ENCODE data around the gene ADAR.

Gene ADAR

DNA sequence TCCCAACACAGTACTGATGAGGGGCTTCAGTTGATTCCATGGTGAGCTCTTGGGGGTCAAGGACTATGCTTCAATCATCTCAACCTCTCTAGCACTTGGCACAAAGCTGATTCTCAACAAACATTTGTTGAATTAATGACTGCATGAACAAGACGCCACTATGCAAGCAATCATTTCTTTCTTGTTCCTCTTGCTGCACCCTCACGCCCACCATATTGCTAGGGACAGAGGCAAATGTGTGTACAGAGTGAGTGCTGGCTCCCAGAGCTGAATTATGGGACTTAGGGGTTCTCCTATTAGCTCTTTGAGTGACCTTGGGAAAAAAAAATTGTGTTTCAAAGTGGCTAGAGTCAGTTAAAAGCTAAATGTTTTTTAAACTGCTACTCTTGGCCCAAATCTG, 2.5 kb downstream of the ADAR start:
- no peak overlapping the region for H3K27ac ChIP-seq
- peaks cover 13% of the 10 kb centered on the region for H3K79me2 ChIP-seq
- no peaks in the 10 kb centered on the region for H3K36me3 ChIP-seq (ENCODE audit: control insufficient read depth, insufficient read depth, low read length)
- no peak overlapping the region for H2AFZ ChIP-seq
- H3K9ac ChIP-seq: no peak overlapping the region
- no peak overlapping the region for H3K4me2 ChIP-seq (ENCODE audit: low read length)
- H3K4me3 ChIP-seq (ENCODE audit: low read depth, low read length): no peak overlapping the region
- H3K9me3 ChIP-seq (ENCODE audit: control insufficient read depth, low read length): no peaks in the 10 kb centered on the region
- no peaks in the 10 kb centered on the region for H3K27me3 ChIP-seq (ENCODE audit: control insufficient read depth, insufficient read depth, low read length)
- TF ChIP-seq, protein P1, sequence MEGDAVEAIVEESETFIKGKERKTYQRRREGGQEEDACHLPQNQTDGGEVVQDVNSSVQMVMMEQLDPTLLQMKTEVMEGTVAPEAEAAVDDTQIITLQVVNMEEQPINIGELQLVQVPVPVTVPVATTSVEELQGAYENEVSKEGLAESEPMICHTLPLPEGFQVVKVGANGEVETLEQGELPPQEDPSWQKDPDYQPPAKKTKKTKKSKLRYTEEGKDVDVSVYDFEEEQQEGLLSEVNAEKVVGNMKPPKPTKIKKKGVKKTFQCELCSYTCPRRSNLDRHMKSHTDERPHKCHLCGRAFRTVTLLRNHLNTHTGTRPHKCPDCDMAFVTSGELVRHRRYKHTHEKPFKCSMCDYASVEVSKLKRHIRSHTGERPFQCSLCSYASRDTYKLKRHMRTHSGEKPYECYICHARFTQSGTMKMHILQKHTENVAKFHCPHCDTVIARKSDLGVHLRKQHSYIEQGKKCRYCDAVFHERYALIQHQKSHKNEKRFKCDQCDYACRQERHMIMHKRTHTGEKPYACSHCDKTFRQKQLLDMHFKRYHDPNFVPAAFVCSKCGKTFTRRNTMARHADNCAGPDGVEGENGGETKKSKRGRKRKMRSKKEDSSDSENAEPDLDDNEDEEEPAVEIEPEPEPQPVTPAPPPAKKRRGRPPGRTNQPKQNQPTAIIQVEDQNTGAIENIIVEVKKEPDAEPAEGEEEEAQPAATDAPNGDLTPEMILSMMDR (IDR thresholded peaks at IDR 0.05): no peak
- H3K4me1 ChIP-seq: no peaks in the 10 kb centered on the region

GRCh38 chr1:154603317-154603716, 4.7 kb downstream of the ADAR start:
- H3K4me3 ChIP-seq (ENCODE audit: low read depth, low read length): no peak overlapping the region
- H3K4me2 ChIP-seq (ENCODE audit: low read length): no peak overlapping the region
- no peak overlapping the region for H2AFZ ChIP-seq
- H3K9ac ChIP-seq: no peak overlapping the region
- H3K27ac ChIP-seq: no peak overlapping the region
- peaks cover 9% of the 10 kb centered on the region for H3K79me2 ChIP-seq
- TF ChIP-seq, protein P1 (IDR thresholded peaks at IDR 0.05): no peak
- H3K36me3 ChIP-seq (ENCODE audit: control insufficient read depth, insufficient read depth, low read length): no peaks in the 10 kb centered on the region
- no peaks in the 10 kb centered on the region for H3K4me1 ChIP-seq
- no peaks in the 10 kb centered on the region for H3K9me3 ChIP-seq (ENCODE audit: control insufficient read depth, low read length)
- no peaks in the 10 kb centered on the region for H3K27me3 ChIP-seq (ENCODE audit: control insufficient read depth, insufficient read depth, low read length)

DNA sequence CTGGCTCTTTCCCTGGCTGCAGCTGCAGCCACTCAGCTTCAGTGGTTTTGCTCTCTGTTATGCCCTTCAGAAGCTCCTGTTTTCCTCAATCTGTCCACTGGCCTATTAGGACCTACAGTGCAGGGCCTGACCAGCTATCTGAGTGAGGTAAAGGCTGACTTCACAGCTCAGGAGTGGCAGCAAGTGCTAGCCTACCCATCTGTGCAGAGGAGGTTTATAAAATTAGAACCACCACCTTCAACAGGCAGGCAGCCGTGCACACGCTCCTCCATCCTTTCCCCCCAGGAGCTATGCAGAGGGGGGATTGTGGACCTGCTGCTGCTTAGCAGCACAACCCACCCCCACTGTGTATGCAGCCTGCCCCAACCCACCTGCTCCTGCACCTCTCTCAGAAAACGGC, 8.3 kb downstream of the ADAR start:
- Histone ChIP-seq H3K4me1 (no peaks in the 10 kb centered on the region), H3K27me3 (ENCODE audit: control insufficient read depth, insufficient read depth, low read length) (no peaks in the 10 kb centered on the region), H3K4me3 (ENCODE audit: low read depth, low read length) (no peak overlapping the region), H3K79me2 (peaks cover 2% of the 10 kb centered on the region), H3K9ac (no peak overlapping the region), H3K27ac (no peak overlapping the region), H3K36me3 (ENCODE audit: control insufficient read depth, insufficient read depth, low read length) (no peaks in the 10 kb centered on the region), H2AFZ (no peak overlapping the region), H3K9me3 (ENCODE audit: control insufficient read depth, low read length) (no peaks in the 10 kb centered on the region), H3K4me2 (ENCODE audit: low read length) (no peak overlapping the region)
- TF ChIP-seq, protein P1 (IDR thresholded peaks at IDR 0.05): no peak

- H2AFZ ChIP-seq: no peak overlapping the region
- H3K4me2 ChIP-seq (ENCODE audit: low read length): no peak overlapping the region
- H3K36me3 ChIP-seq (ENCODE audit: control insufficient read depth, insufficient read depth, low read length): no peaks in the 10 kb centered on the region
- H3K4me3 ChIP-seq (ENCODE audit: low read depth, low read length): no peak overlapping the region
- H3K27ac ChIP-seq: no peak overlapping the region
- no peaks in the 10 kb centered on the region for H3K9me3 ChIP-seq (ENCODE audit: control insufficient read depth, low read length)
- H3K4me1 ChIP-seq: no peaks in the 10 kb centered on the region
- peaks cover 2% of the 10 kb centered on the region for H3K79me2 ChIP-seq
- no peak overlapping the region for H3K9ac ChIP-seq
- TF ChIP-seq, protein P1 (IDR thresholded peaks at IDR 0.05): no peak
- no peaks in the 10 kb centered on the region for H3K27me3 ChIP-seq (ENCODE audit: control insufficient read depth, insufficient read depth, low read length)
Observed at GRCh38 chr1:154598871-154599635, 8.9 kb downstream of the ADAR start.

GRCh38 chr1:154595621-154596020, 12.4 kb downstream of the ADAR start:
- H2AFZ ChIP-seq: no peak overlapping the region
- no peak overlapping the region for H3K27ac ChIP-seq
- no peak overlapping the region for H3K9ac ChIP-seq
- H3K4me2 ChIP-seq (ENCODE audit: low read length): no peak overlapping the region
- H3K79me2 ChIP-seq: no peaks in the 10 kb centered on the region
- H3K4me1 ChIP-seq: peaks cover 5% of the 10 kb centered on the region
- TF ChIP-seq, protein P1 (IDR thresholded peaks at IDR 0.05): no peak
- H3K4me3 ChIP-seq (ENCODE audit: low read depth, low read length): no peak overlapping the region
- no peaks in the 10 kb centered on the region for H3K27me3 ChIP-seq (ENCODE audit: control insufficient read depth, insufficient read depth, low read length)
- no peaks in the 10 kb centered on the region for H3K9me3 ChIP-seq (ENCODE audit: control insufficient read depth, low read length)
- no peaks in the 10 kb centered on the region for H3K36me3 ChIP-seq (ENCODE audit: control insufficient read depth, insufficient read depth, low read length)
